ENCODE measurements around the gene MAPK8. TPM values are rescaled to one million over a fixed set of nuclear protein-coding genes. Genes with fewer than 3 reads are reported as not detected.

MAPK8 gene
- total and polyA plus RNA-seq, 9 of the 15 experiments (the other 6 are each of a cell fraction or from before 2014, with no cell fraction given), result 6.4 to 159 (median 71.0) TPM

- BruUV-seq (replicated peaks), result no TSS peak
- intact Hi-C loops (cut with micrococcal nuclease) (no loop called here), in situ Hi-C loops (cut with MboI) (no loop called here)
- H3K9ac ChIP-seq (ENCODE audit: insufficient read depth in 1 of 2, low read depth in 2 of 2, low read length in 2 of 2), result no peak overlapping the region
- ChIA-PET CTCF (ENCODE audit: low intra/inter-chr PET ratio) (no interaction called here), POLR2A (interaction anchor here (0.7 to 1.6 kb wide), 3 partner anchors 10 to 175 kb away, joined by 3 to 5 read pairs (median 3); no protein-coding TSS in a partner anchor)
- no peak for ATAC-seq
- H3K9me1 ChIP-seq (ENCODE audit: control insufficient read depth, insufficient read depth, low read length), result no peaks in the 10 kb centered on the region
- no peaks in the 10 kb centered on the region for H4K20me1 ChIP-seq (replicated peaks; ENCODE audit: control insufficient read depth, insufficient read depth, low read length)
- peaks cover 3% of the 10 kb centered on the region; the same call in 1 of the 3 replicates for H3K36me3 ChIP-seq (ENCODE audit: control insufficient read depth, insufficient read depth, low read length)
- H3K27ac ChIP-seq (ENCODE audit: extremely low read depth, low read depth, low read length), result no peak overlapping the region
- H3K9me3 ChIP-seq (replicated peaks; ENCODE audit: control insufficient read depth, insufficient read depth, low read depth, low read length), result peaks cover 2% of the 10 kb centered on the region; the same call in 1 of the 2 replicates
- H3K4me1 ChIP-seq (replicated peaks in 1 of 2; ENCODE audit: control insufficient read depth in 2 of 2, insufficient read depth in 2 of 2, low read length in 2 of 2), result peaks cover 4 to 17% of the 10 kb centered on the region in 2 experiments; a peak in 4 of 5 replicates
- no peaks in the 10 kb centered on the region for H3K27me3 ChIP-seq (ENCODE audit: control insufficient read depth in 2 of 2, insufficient read depth in 2 of 2, low read length in 2 of 2)
- no peak overlapping the region for H3K4me2 ChIP-seq (ENCODE audit: insufficient read depth, low read length)
- TF ChIP-seq RHOXF2B (CRISPR knock-in tag; conservative IDR thresholded peaks at IDR 0.05) (no peak), ZNF239 (CRISPR knock-in tag; IDR thresholded peaks at IDR 0.05) (no peak), PPARD (CRISPR knock-in tag; IDR thresholded peaks at IDR 0.05) (no peak), ELK3 (CRISPR knock-in tag; IDR thresholded peaks at IDR 0.05) (no peak), ZSCAN29 (IDR thresholded peaks at IDR 0.05) (no peak)
- TF ChIP-seq, protein P1, sequence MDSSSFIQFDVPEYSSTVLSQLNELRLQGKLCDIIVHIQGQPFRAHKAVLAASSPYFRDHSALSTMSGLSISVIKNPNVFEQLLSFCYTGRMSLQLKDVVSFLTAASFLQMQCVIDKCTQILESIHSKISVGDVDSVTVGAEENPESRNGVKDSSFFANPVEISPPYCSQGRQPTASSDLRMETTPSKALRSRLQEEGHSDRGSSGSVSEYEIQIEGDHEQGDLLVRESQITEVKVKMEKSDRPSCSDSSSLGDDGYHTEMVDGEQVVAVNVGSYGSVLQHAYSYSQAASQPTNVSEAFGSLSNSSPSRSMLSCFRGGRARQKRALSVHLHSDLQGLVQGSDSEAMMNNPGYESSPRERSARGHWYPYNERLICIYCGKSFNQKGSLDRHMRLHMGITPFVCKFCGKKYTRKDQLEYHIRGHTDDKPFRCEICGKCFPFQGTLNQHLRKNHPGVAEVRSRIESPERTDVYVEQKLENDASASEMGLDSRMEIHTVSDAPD (CRISPR knock-in tag; IDR thresholded peaks at IDR 0.05), result no peak
- no peak overlapping the region for H2AFZ ChIP-seq (ENCODE audit: low read depth, low read length)
- no peak overlapping the region for H3K4me3 ChIP-seq
- peak; percentile 26 for FAIRE-seq
- H3K79me2 ChIP-seq (ENCODE audit: control insufficient read depth, insufficient read depth, low read length), result peaks cover 46% of the 10 kb centered on the region
- DNase-seq (ENCODE audit: extremely low read depth in 1 of 4, low spot score in 3 of 4), result no peak
Observed at GRCh38 chr10:48382982-48383381, 76.5 kb downstream of the MAPK8 start.

All from K562 (cell line).